H1 (cell line): ENCODE data around the gene ATP2A3. TPM values are rescaled to one million over a fixed set of nuclear protein-coding genes. Genes with fewer than 3 reads are reported as not detected.

Experiments
- CTCF ChIA-PET: fragments of 300-600 bp; sonication (Branson Sonifier 250); formaldehyde crosslinking; loops from one replicate; lab custom pipeline; 2021; ENCODE audit not compliant: partially characterized antibody; lab: Charles Lee
- POLR2A ChIA-PET: fragments of 300-600 bp; sonication (Branson Sonifier 250); formaldehyde crosslinking; loops from one replicate; lab custom pipeline; 2021; ENCODE audit warnings: inconsistent platforms; ENCODE audit not compliant: partially characterized antibody; lab: Charles Lee
- DNase-seq, 2 experiments: peaks; one replicate each; pipeline versions ENCODE4 v3.0.0 to v3.0.0-alpha.2; 2010 to 2022; ENCODE audit warnings: low spot score in 2 of 2, low read depth in 1 of 2, mixed read lengths in 1 of 2
- FAIRE-seq: peaks from 2 replicates; lab custom pipeline; 2011; peaks lifted over from hg19 to GRCh38; lab: Jason Lieb, UNC
- H2AFZ ChIP-seq: 2 replicates; pipeline ENCODE4 v1.8.1; 2012; ENCODE audit warnings: low read length, inconsistent platforms
- H2AK5ac ChIP-seq: 2 replicates; pipeline ENCODE4 v1.6.1; 2013; ENCODE audit warnings: low read depth, low read length
- H2BK120ac ChIP-seq: replicated peaks from 2 replicates; pipeline ENCODE3; 2013; ENCODE audit warnings: low read depth, low read length, inconsistent platforms
- H2BK12ac ChIP-seq: 2 replicates; pipeline ENCODE4 v1.6.1; 2013; ENCODE audit warnings: low read depth, low read length
- H2BK15ac ChIP-seq: 2 replicates; pipeline ENCODE4 v1.6.1; 2013; ENCODE audit warnings: low read length
- H2BK20ac ChIP-seq: 2 replicates; pipeline ENCODE4 v1.6.1; 2013; ENCODE audit warnings: low read length
- H2BK5ac ChIP-seq: 2 replicates; pipeline ENCODE4 v1.6.1; 2013; ENCODE audit warnings: low read depth, low read length
- H3K14ac ChIP-seq: 2 replicates; pipeline ENCODE4 v1.6.1; 2013; ENCODE audit warnings: inconsistent platforms; ENCODE audit not compliant: insufficient read length
- H3K18ac ChIP-seq: 2 replicates; pipeline ENCODE4 v1.6.1; 2013; ENCODE audit warnings: low read length; ENCODE audit errors: extremely low read depth
- H3K23ac ChIP-seq: 2 replicates; pipeline ENCODE4 v1.6.1; 2013; ENCODE audit warnings: inconsistent platforms; ENCODE audit not compliant: insufficient read length
- H3K23me2 ChIP-seq: 2 replicates; pipeline ENCODE4 v1.6.1; 2013; ENCODE audit warnings: low read depth, low read length
- H3K27ac ChIP-seq: 2 replicates; pipeline ENCODE4 v1.6.1; 2011; ENCODE audit warnings: low read depth, low read length, inconsistent platforms
- H3K27me3 ChIP-seq, 4 experiments: replicated peaks in 1 of 4; 1 replicate in 1 of 4; 2 replicates in 3 of 4; pipeline versions ENCODE4 v1.6.1 to v1.8.1; 2011 to 2013; ENCODE audit warnings: low read length in 3 of 4, mild to moderate bottlenecking in 3 of 4, inconsistent platforms in 2 of 4, mixed read lengths in 2 of 4, moderate library complexity in 1 of 4; ENCODE audit not compliant: control insufficient read depth in 3 of 4, insufficient read depth in 3 of 4; ENCODE audit errors: extremely low read depth in 1 of 4
- H3K36me3 ChIP-seq, 4 experiments: 2 replicates each; pipeline versions ENCODE4 v1.6.1 to v1.8.1; 2011 to 2013; ENCODE audit warnings: mild to moderate bottlenecking in 4 of 4, low read length in 3 of 4, moderate library complexity in 2 of 4, control low read depth in 1 of 4, inconsistent platforms in 1 of 4; ENCODE audit not compliant: insufficient read depth in 4 of 4, control insufficient read depth in 2 of 4
- H3K4ac ChIP-seq: replicated peaks from 2 replicates; pipeline ENCODE3; 2013; ENCODE audit warnings: low read length, low read depth, mixed read lengths, inconsistent platforms; ENCODE audit not compliant: insufficient read length
- H3K4me1 ChIP-seq, 4 experiments: replicated peaks in 1 of 4; 1 replicate in 1 of 4; 2 replicates in 3 of 4; pipeline versions ENCODE4 v1.6.1 to v1.8.1; 2011 to 2013; ENCODE audit warnings: low read length in 3 of 4, inconsistent platforms in 2 of 4, mixed read lengths in 1 of 4; ENCODE audit not compliant: insufficient read depth in 4 of 4, control insufficient read depth in 3 of 4
- H3K4me2 ChIP-seq, 2 experiments: 2 replicates each; pipeline versions ENCODE4 v1.6.1 to v1.8.1; 2011 to 2013; ENCODE audit warnings: low read depth in 2 of 2, low read length in 2 of 2, control low read depth in 1 of 2, inconsistent platforms in 1 of 2, mild to moderate bottlenecking in 1 of 2; ENCODE audit not compliant: insufficient read depth in 1 of 2
- H3K4me3 ChIP-seq, 4 experiments: fragments of 200-600, 300-600 bp in 1 of 4; sonication (generic), shearing (Covaris generic), sonication (Bioruptor Twin) in 1 of 4; 2 replicates each; pipeline versions ENCODE4 v1.5.1 to v1.8.1; 2011 to 2016; ENCODE audit warnings: low read length in 4 of 4, low read depth in 3 of 4, control low read depth in 2 of 4, inconsistent platforms in 2 of 4, mild to moderate bottlenecking in 2 of 4, mixed read lengths in 1 of 4, moderate library complexity in 1 of 4; ENCODE audit not compliant: insufficient read depth in 2 of 4; ENCODE audit errors: extremely low read depth in 1 of 4
- H3K56ac ChIP-seq: replicated peaks from 2 replicates; pipeline ENCODE3; 2013; ENCODE audit warnings: low read depth, mild to moderate bottlenecking, mixed read lengths, low read length, inconsistent platforms; ENCODE audit not compliant: insufficient read length
- H3K79me1 ChIP-seq: 2 replicates; pipeline ENCODE4 v1.6.1; 2013; ENCODE audit warnings: low read depth, low read length, control low read depth
- H3K79me2 ChIP-seq, 2 experiments: 2 replicates each; pipeline versions ENCODE4 v1.6.1 to v1.8.1; 2012 to 2013; ENCODE audit warnings: low read length in 2 of 2, mild to moderate bottlenecking in 2 of 2, inconsistent platforms in 1 of 2; ENCODE audit not compliant: insufficient read depth in 2 of 2, control insufficient read depth in 1 of 2
- H3K9ac ChIP-seq, 4 experiments: replicated peaks in 1 of 4; 1 replicate in 1 of 4; 2 replicates in 3 of 4; pipeline versions ENCODE4 v1.6.1 to v1.8.1; 2011 to 2013; ENCODE audit warnings: low read depth in 3 of 4, low read length in 3 of 4, control low read depth in 2 of 4, mild to moderate bottlenecking in 2 of 4, moderate library complexity in 2 of 4, inconsistent platforms in 1 of 4; ENCODE audit errors: extremely low read depth in 1 of 4
- H3K9me3 ChIP-seq, 2 experiments: 2 replicates each; pipeline versions ENCODE4 v1.6.1 to v1.8.1; 2012 to 2013; ENCODE audit warnings: mild to moderate bottlenecking in 2 of 2, moderate library complexity in 2 of 2, control low read depth in 1 of 2, inconsistent platforms in 1 of 2, low read depth in 1 of 2, low read length in 1 of 2, mixed read lengths in 1 of 2; ENCODE audit not compliant: insufficient read depth in 2 of 2
- H4K20me1 ChIP-seq, 2 experiments: replicated peaks in 1 of 2; 2 replicates each; pipeline versions ENCODE3 to v1.8.1; 2011 to 2013; ENCODE audit warnings: inconsistent platforms in 2 of 2, low read length in 2 of 2, mild to moderate bottlenecking in 1 of 2; ENCODE audit not compliant: insufficient read depth in 2 of 2, control insufficient read depth in 1 of 2
- H4K5ac ChIP-seq: 2 replicates; pipeline ENCODE4 v1.6.1; 2013; ENCODE audit warnings: low read length, low read depth, mixed read lengths, inconsistent platforms; ENCODE audit not compliant: insufficient read length
- H4K8ac ChIP-seq: 2 replicates; pipeline ENCODE4 v1.8.0; 2013; ENCODE audit warnings: mild to moderate bottlenecking, moderate library complexity, low read length, inconsistent platforms; ENCODE audit not compliant: insufficient read depth; ENCODE audit errors: extremely low read depth
- H4K91ac ChIP-seq: replicated peaks from 2 replicates; pipeline ENCODE3; 2013; ENCODE audit warnings: low read length, mixed read lengths, inconsistent platforms; ENCODE audit not compliant: insufficient read length
- ASH2L ChIP-seq: fragments of 200-600, 300-600 bp; sonication (generic); IDR thresholded peaks from one replicate; pipeline ENCODE4 v1.7.1; 2017; ENCODE audit warnings: low read length
- EZH2 ChIP-seq: fragments of 200-600 bp; sonication (generic); IDR thresholded peaks from 2 replicates; pipeline ENCODE4 v1.7.1; 2012; ENCODE audit warnings: low read depth, mild to moderate bottlenecking, moderate library complexity, low read length, inconsistent platforms; ENCODE audit not compliant: severe bottlenecking
- RNF2 ChIP-seq: fragments of 200-900, 300-1000 bp; sonication (generic); IDR thresholded peaks from 2 replicates; pipeline ENCODE4 v1.7.1; 2016; ENCODE audit warnings: borderline replicate concordance, low read depth, mild to moderate bottlenecking, antibody characterized with exemption, low read length; ENCODE audit not compliant: poor library complexity, severe bottlenecking; ENCODE audit errors: missing control alignments
- SIN3A ChIP-seq, 2 experiments: IDR thresholded peaks in 1 of 2; conservative IDR thresholded peaks in 1 of 2; 2 replicates each; pipeline ENCODE4 v1.6.1; 2011 to 2012; ENCODE audit warnings: low read length in 2 of 2, improper control_type of control experiment in 1 of 2, low read depth in 1 of 2, mild to moderate bottlenecking in 1 of 2
- SIX5 ChIP-seq: IDR thresholded peaks from 2 replicates; pipeline ENCODE4 v1.6.1; 2011; ENCODE audit warnings: mild to moderate bottlenecking, low read depth, low read length
- TAF1 ChIP-seq: IDR thresholded peaks from 2 replicates; pipeline ENCODE4 v1.6.1; 2011; ENCODE audit warnings: mild to moderate bottlenecking, low read depth, low read length
- WGBS, 2 experiments: shearing (Covaris generic) in 1 of 2; methylation state at CpG; one replicate each; pipeline versions ENCODE4 v1.1.6 to v1.1.7; 2013 to 2015; ENCODE audit warnings: low lambda C conversion rate in 2 of 2, mixed read lengths in 2 of 2, inconsistent platforms in 1 of 2, low coverage in 1 of 2, missing lambda C conversion rate in 1 of 2; ENCODE audit not compliant: insufficient replicate concordance in 2 of 2, insufficient coverage in 1 of 2, insufficient read length in 1 of 2; ENCODE audit errors: extremely low coverage in 1 of 2, missing lambda C conversion rate in 1 of 2; 5-methylcytosine and 5-hydroxymethylcytosine counted together
- polyA plus RNA-seq, 7 experiments: library from polyadenylated mRNA; depleted of rRNA in 3 of 7; stranded (reverse) in 5 of 7; unstranded in 2 of 7; fragments of >200 nt in 5 of 7; fragments of 200-250 nt in 2 of 7; gene quantifications; 1 replicate in 5 of 7; 2 replicates in 1 of 7; 4 replicates in 1 of 7; pipeline versions ENCODE4 v1.2.1 to v1.2.3, GENCODE V29; 2011 to 2013; ENCODE audit warnings: missing spikeins in 2 of 7, mixed read lengths in 2 of 7
- total RNA-seq: library from RNA; stranded (reverse); fragmentation: NEBNext Ultra II Directional; extraction: Animal tissue kit (Norgen Biotek cat#: 25700); gene quantifications from 2 replicates; pipeline ENCODE4 v1.2.1, GENCODE V29; 2021

The ATP2A3 gene
- total and polyA plus RNA-seq, 2 of the 8 experiments (the other 6 are each of a cell fraction or from before 2014, with no cell fraction given): 18.4 to 32.5 TPM

DNA sequence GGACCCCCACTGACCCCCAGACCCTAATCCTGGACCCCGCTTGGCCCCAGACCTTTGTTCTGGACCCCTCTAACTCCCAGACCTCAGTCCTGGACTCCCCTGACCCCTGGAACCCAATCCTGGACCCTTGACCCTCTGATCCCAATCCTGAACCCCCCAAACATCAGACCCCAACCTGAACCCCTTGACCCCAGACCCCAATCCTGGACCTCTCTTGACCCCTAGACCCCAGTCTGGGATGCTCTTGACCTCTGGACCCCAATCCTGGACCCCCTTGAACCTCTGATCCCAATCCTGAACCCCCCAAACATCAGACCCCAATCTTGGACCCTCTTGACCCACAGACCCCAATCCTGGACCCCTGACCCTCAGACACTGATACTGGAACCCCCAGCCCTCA lies 34.5 kb downstream of the ATP2A3 start:
- Histone ChIP-seq H3K4me2 (no peak overlapping the region), H2BK15ac (no peak overlapping the region), H3K9me3 (no peaks in the 10 kb centered on the region), H2BK12ac (no peak overlapping the region), H3K23ac (no peak overlapping the region), H3K27ac (no peak overlapping the region), H3K79me2 (no peaks in the 10 kb centered on the region), H3K9ac (no peak overlapping the region), H2BK120ac (no peak overlapping the region), H2BK5ac (no peak overlapping the region), H2BK20ac (no peak overlapping the region), H3K4me3 (no peak overlapping the region), H3K56ac (no peak overlapping the region), H3K36me3 (no peaks in the 10 kb centered on the region), H3K79me1 (no peaks in the 10 kb centered on the region), H4K91ac (no peak overlapping the region), H3K27me3 (no peaks in the 10 kb centered on the region), H3K18ac (no peak overlapping the region), H3K4ac (no peak overlapping the region), H2AFZ (no peak overlapping the region), H3K14ac (no peak overlapping the region), H4K20me1 (no peaks in the 10 kb centered on the region), H4K5ac (no peak overlapping the region), H2AK5ac (no peak overlapping the region), H4K8ac (no peak overlapping the region), H3K23me2 (no peaks in the 10 kb centered on the region), H3K4me1 (no peaks in the 10 kb centered on the region; a peak in 1 of 7 replicates)
- CTCF ChIA-PET: interaction anchor here (0.7 kb wide), 1 partner anchor 198 kb away, joined by 5 read pairs; no protein-coding TSS in a partner anchor
- WGBS, 2 experiments: no CpG with 5 or more reads among the region's 1 CpG
- POLR2A ChIA-PET: interaction anchor here (0.7 kb wide), 1 partner anchor 335 kb away, joined by 5 read pairs; no protein-coding TSS in a partner anchor
- DNase-seq (no peak), FAIRE-seq (no peak)
- TF ChIP-seq SIN3A (conservative IDR thresholded peaks at IDR 0.05 in 1 of 2, IDR thresholded peaks at IDR 0.05 in 1 of 2; ENCODE audit: low read depth in 1 of 2, low read length in 2 of 2): no peak
- TF ChIP-seq EZH2: no peak
- no peak for TF ChIP-seq SIX5
- no peak for TF ChIP-seq RNF2
- no peak for TF ChIP-seq ASH2L
- TF ChIP-seq TAF1: no peak
